Upper lobe of left lung (tissue), 6 donors: ENCODE results near the gene CACNA1D. TPM values are rescaled to one million over a fixed set of nuclear protein-coding genes. Genes with fewer than 3 reads are reported as not detected.

Experiments
- ATAC-seq, 2 donors: fragments of 200-7000 bp; cut with Tn5 transposase; one replicate each; pipeline ENCODE4 v1.9.1; 2022; ENCODE audit warnings: mild to moderate bottlenecking in 2 of 2, moderate library complexity in 2 of 2; ENCODE audit not compliant: low FRiP score in 2 of 2
- DNase-seq, 2 donors: peaks; one replicate each; pipeline ENCODE4 v3.0.0-alpha.2; 2019 to 2020
- H3K27ac ChIP-seq, 4 donors: fragments of 200-600 bp; sonication (generic); one replicate each; pipeline ENCODE4 v1.5.1; 2016 to 2019
- H3K27me3 ChIP-seq, 4 donors: fragments of 200-600 bp; sonication (generic); one replicate each; pipeline ENCODE4 v1.5.1; 2017 to 2019
- H3K36me3 ChIP-seq, 4 donors: fragments of 200-600 bp; sonication (generic); one replicate each; pipeline ENCODE4 v1.5.1; 2016 to 2019
- H3K4me1 ChIP-seq, 4 donors: fragments of 200-600 bp; sonication (generic); one replicate each; pipeline ENCODE4 v1.5.1; 2018 to 2019
- H3K4me3 ChIP-seq, 4 donors: fragments of 200-600 bp; sonication (generic); one replicate each; pipeline ENCODE4 v1.5.1; 2017 to 2019; ENCODE audit warnings: mild to moderate bottlenecking in 2 of 4, moderate library complexity in 1 of 4
- H3K9me3 ChIP-seq, 4 donors: fragments of 200-600 bp; sonication (generic); one replicate each; pipeline ENCODE4 v1.5.1; 2018 to 2019
- CTCF ChIP-seq, 6 experiments: fragments of 450-650 bp in 4 of 6; fragments of 200-600 bp in 2 of 6; sonication (generic) in 2 of 6; IDR thresholded peaks; one replicate each; pipeline ENCODE4 v1.5.1; 2016 to 2019; ENCODE audit warnings: antibody characterized with exemption in 6 of 6
- EP300 ChIP-seq, 4 donors: sonication (generic); formaldehyde crosslinking; IDR thresholded peaks; one replicate each; pipeline ENCODE4 v1.5.1; 2017; ENCODE audit warnings: antibody characterized with exemption in 4 of 4, control low read depth in 2 of 4
- POLR2A ChIP-seq, 4 donors: fragments of 450-650 bp; IDR thresholded peaks; one replicate each; pipeline ENCODE4 v1.5.1; 2016 to 2017; ENCODE audit warnings: antibody characterized with exemption in 4 of 4, mild to moderate bottlenecking in 2 of 4
- POLR2AphosphoS5 ChIP-seq, 2 donors: sonication (generic); formaldehyde crosslinking; IDR thresholded peaks; one replicate each; pipeline ENCODE4 v1.5.1; 2017; ENCODE audit warnings: antibody characterized with exemption in 2 of 2
- WGBS, 2 donors: methylation state at CpG; one replicate each; pipeline ENCODE4 v1.1.5; 2017 to 2018; 5-methylcytosine and 5-hydroxymethylcytosine counted together
- total RNA-seq, 6 donors: library from RNA; depleted of rRNA in 4 of 6; stranded (reverse); fragments of >200 nt in 4 of 6; gene quantifications; one replicate each; pipeline versions ENCODE4 v1.1.0 to v1.2.1, GENCODE V29; 2016 to 2021
- donor health status: DM: no; HTN: no; CAD: no; lungs with moderate emphysema.
- donor health status: DM: no; HTN: yes; CAD: no; lungs with severe emphysema.

Gene CACNA1D
- total RNA-seq, 6 donors from 2014 or later: 17.2 to 221 (median 30.2) TPM

- WGBS, 2 donors: 58 to 60% methylated on average over 3 to 5 of the region's 5 CpGs
- Histone ChIP-seq H3K36me3 (no peaks in the 10 kb centered on the region), H3K4me1 (peaks cover 0 to 4% (median 0%) of the 10 kb centered on the region in 4 donors), H3K27me3 (no peaks in the 10 kb centered on the region), H3K4me3 (no peak overlapping the region), H3K9me3 (no peaks in the 10 kb centered on the region), H3K27ac (no peak overlapping the region)
- DNase-seq: peak in 1 of 2 donors; percentile 33
- no peak for ATAC-seq
- TF ChIP-seq POLR2A (IDR thresholded peaks at IDR 0.05): no peak
- TF ChIP-seq EP300 (IDR thresholded peaks at IDR 0.05): no peak
- no peak for TF ChIP-seq CTCF (IDR thresholded peaks at IDR 0.05)
- no peak for TF ChIP-seq POLR2AphosphoS5 (IDR thresholded peaks at IDR 0.05)
Observed at GRCh38 chr3:53671192-53671960, 177.0 kb downstream of the CACNA1D start.

DNA sequence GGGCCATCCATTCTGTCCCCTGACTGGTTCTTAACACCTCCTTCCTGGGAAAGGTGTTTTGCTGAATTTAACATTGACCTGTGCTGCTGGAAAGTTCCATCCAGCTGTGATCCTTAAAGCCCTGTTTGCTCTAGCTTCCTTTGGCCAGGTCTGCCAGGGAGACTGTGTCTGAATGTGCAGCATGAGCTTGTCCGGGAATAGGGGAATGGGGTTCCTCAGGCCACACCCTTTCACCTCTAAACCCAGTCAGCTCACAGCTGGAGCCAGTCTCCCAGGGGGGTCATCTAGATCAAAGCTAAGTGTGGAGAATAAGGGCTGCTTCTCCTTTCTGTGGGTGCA is 177.5 kb downstream of the CACNA1D start:
- no peak overlapping the region for H3K27ac ChIP-seq
- 44% methylated on average over 1 of the region's 1 CpG; no CpG with 5 or more reads in 1 of the 2 donors for WGBS, 2 donors
- no peak for DNase-seq

DNA sequence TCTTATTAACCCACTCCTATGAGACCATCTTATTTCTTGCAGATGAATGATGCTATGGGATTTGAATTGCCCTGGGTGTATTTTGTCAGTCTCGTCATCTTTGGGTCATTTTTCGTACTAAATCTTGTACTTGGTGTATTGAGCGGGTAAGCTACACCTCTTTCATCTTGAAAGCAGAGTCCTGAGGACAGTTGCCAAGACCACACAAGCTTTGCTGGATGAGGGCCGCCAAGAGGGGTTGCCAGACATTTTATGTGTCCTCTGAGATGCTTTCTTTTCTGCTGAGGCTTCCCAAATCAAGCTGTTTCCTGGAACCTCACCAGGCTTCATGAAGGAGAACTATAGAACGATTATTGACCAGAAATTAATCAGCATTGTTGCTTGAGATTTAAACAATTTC is 178.6 kb downstream of the CACNA1D start:
- WGBS, 2 donors: 67 to 81% methylated on average over 5 of the region's 5 CpGs
- DNase-seq: no peak

More for the DNA sequence above, 177.5 kb downstream of the CACNA1D start:
- Histone ChIP-seq H3K4me3 (no peak overlapping the region), H3K4me1 (peaks cover 0 to 4% (median 0%) of the 10 kb centered on the region in 4 donors), H3K36me3 (no peaks in the 10 kb centered on the region), H3K9me3 (no peaks in the 10 kb centered on the region), H3K27me3 (no peaks in the 10 kb centered on the region)
- TF ChIP-seq CTCF (IDR thresholded peaks at IDR 0.05) (no peak), POLR2A (IDR thresholded peaks at IDR 0.05) (no peak), POLR2AphosphoS5 (IDR thresholded peaks at IDR 0.05) (no peak), EP300 (IDR thresholded peaks at IDR 0.05) (no peak)
- ATAC-seq: no peak

GRCh38 chr3:53673722-53674350 is 179.4 kb downstream of the CACNA1D start:
- no peak for DNase-seq
- no peaks in the 10 kb centered on the region for H3K9me3 ChIP-seq
- ATAC-seq: no peak
- no peaks in the 10 kb centered on the region for H3K36me3 ChIP-seq
- no peak overlapping the region for H3K4me3 ChIP-seq
- peaks cover 0 to 4% (median 0%) of the 10 kb centered on the region in 4 donors for H3K4me1 ChIP-seq
- WGBS, 2 donors: 67 to 71% methylated on average over 10 of the region's 10 CpGs
- no peak overlapping the region for H3K27ac ChIP-seq
- no peaks in the 10 kb centered on the region for H3K27me3 ChIP-seq
- TF ChIP-seq EP300 (IDR thresholded peaks at IDR 0.05): no peak
- no peak for TF ChIP-seq CTCF (IDR thresholded peaks at IDR 0.05)
- TF ChIP-seq POLR2A (IDR thresholded peaks at IDR 0.05): no peak

More for the DNA sequence above, 178.6 kb downstream of the CACNA1D start:
- no peak overlapping the region for H3K4me3 ChIP-seq
- no peaks in the 10 kb centered on the region for H3K27me3 ChIP-seq
- H3K27ac ChIP-seq: no peak overlapping the region
- ATAC-seq: no peak
- TF ChIP-seq POLR2A (IDR thresholded peaks at IDR 0.05): no peak
- H3K36me3 ChIP-seq: no peaks in the 10 kb centered on the region
- H3K9me3 ChIP-seq: no peaks in the 10 kb centered on the region
- peaks cover 0 to 4% (median 0%) of the 10 kb centered on the region in 4 donors for H3K4me1 ChIP-seq

DNA sequence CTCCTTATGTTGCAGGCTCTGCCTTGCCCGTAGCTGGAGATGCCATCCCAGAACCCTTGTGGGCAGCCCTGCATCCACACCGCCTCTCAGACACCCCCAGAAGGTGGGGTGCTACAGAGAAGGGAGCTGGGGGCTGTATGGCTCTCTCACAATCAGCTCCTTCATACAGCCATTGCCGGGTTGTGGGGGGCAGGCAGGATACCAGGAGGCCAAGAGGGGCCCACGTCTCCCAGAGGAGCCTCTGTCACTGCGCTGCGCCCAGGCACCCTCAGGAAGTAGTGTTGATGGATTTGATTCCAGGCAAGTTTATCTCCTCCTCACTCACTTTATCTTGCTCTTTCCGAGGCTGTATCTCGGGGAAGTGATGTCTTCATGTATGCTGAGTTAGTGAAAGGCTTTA is 180.2 kb downstream of the CACNA1D start:
- Histone ChIP-seq H3K4me3 (no peak overlapping the region), H3K27ac (no peak overlapping the region), H3K4me1 (peaks cover 0 to 4% (median 0%) of the 10 kb centered on the region in 4 donors), H3K9me3 (no peaks in the 10 kb centered on the region), H3K36me3 (no peaks in the 10 kb centered on the region), H3K27me3 (no peaks in the 10 kb centered on the region)
- DNase-seq (peak in 1 of 2 donors; percentile 16), ATAC-seq (no peak)
- TF ChIP-seq EP300 (IDR thresholded peaks at IDR 0.05): no peak
- WGBS, 2 donors: 43 to 70% methylated on average over 3 to 8 of the region's 8 CpGs
